Stimulated activated CD4-positive, alpha-beta T cell treated with anti-CD3 and anti-CD28 coated beads, Interleukin-15, amount 100 ng/mL, for 48 hours (primary cell): ENCODE results near the gene ADAD2.

ENCODE experiments used
- DNase-seq, 2 donors: peaks; one replicate each; pipeline ENCODE4 v3.0.0-alpha.2; 2020; ENCODE audit warnings: low read depth in 2 of 2

Gene ADAD2

DNA sequence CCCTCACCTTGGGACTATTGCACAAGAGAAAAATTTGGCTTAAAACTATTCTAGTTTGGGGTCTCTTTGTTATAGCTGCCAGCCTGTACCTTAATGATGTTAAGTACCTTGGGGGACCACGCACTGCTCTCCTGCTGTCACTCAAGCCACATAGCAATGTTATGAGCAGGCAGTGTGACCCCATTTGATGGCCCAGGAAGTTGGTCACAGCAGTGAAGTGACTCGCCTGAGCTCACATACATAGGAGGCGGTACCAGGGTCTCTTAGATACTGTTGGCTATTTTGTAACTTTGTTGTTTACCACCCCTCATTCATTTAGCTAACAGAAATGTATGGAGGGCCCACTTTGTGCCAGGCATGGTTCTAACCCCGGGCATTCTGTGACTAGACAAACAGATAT is 32.5 kb downstream of the ADAD2 start:
- DNase-seq = no peak

DNA sequence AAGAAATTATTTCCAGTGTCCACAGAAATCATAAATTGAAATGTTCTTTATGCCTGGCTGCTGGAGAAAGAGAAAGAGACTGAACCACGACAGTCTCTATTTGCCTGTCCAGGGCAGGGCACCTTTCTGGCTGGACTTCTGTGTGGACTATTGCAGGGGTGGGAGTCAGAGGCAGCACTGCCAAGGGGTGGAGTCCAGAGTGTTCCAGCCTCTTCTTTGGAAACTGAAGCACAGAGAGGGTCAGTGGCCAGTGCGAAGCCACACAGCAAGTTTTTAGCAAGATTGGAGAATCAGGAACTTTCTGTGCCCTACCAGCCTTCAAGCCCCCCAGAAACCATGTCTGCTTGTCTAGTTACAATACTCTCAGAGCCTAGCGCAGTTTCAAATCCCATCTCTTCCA is 33.6 kb downstream of the ADAD2 start:
- DNase-seq = no peak

DNA sequence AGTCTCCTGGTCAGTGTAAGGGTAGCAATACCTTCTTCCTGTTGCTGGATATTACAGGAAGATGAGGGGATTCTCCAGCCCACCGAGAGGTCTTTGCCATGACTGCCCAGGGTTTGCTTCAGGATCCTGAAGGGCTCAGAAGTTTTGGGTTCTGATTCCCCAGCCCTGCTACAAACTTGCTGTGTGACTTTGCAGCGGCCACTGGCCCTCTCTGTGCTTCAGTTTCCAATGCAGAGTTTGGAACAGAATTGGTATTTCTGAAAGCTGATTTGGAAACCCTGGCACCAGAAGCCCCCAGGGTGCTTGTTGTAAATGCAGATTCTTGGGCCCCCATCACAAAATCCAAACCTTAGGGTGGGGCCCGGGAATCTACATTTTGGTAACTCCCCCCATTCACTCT is 34.2 kb downstream of the ADAD2 start:
- DNase-seq = no peak

DNA sequence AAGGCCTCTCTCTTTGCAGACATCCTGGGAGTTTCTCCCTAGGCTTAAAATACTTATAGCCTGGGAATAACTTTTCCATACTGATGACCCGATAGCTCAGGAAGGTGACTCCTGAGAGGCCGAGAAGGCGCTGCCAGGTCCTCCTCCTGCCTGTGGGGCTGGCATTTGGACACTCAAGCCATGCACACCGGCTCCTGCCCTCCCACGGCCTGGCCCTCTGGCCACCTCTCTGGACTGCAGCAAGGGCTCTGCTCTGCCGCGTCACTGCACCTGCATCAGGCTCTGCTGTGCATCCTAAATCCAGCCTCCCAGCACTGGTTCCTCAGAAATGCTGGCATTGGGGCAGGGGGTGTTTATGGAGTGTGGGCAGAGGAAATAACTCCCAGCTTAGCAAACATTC is 34.6 kb downstream of the ADAD2 start:
- DNase-seq = no peak

DNA sequence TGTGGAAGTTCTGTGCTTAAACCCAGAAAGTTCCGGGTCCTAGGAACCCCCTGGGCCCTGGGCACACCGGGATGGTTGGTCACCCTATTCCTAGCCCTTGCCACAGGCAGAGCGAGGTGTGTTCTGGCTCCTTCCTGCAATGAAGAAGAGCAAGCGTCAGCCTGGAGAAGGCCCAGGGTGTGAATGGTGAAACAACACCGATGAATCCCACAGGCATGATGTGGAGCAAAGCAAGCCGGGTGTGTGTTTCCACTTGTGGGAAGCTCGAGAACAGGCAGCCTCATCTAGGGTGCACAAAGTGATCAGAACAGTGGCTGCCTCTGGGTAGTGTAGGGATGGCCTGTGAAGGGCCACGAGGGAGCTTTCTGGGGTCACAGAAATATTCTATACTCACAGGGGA is 35.1 kb downstream of the ADAD2 start:
- no peak for DNase-seq

DNA sequence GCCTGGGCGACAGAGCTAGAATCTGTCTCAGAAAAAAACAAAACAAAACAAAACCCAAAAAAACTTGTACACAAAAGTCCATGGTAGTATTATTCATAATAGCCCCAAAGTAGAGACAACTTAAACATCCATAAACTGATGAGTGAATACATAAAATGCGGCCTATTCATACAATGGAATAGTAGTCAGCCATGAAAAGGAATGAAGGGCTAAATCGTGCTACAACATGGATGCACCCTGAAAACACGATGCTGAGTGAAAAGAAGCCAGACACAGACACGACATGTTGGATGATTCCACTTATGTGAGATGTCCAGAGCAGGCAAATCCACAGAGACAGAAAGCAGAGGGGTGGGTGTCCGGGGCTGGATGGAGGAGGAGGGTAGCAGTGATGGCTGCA is 36.6 kb downstream of the ADAD2 start:
- DNase-seq = no peak

- DNase-seq = no peak
Measured at GRCh38 chr16:84228256-84228838, 37.4 kb downstream of the ADAD2 start.

DNA sequence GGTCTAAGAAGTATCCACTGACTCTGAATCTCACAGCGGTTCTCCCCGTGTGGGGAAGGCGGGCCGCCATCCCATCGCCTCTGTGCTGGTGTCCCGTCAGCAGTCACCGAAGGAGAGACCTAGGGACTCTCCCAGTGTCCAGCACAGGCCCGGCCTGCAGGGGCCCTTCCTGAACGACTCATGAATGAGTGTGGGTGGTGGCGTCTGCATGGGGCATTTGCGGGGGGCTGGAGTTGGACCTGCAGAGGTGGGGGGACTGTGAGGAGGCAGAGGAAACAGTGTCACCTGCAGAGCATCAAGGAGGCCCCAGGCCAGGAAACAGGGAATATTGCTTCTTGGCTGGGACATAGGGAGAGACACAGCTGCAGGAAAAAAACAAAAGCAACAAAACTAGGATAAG is 38.5 kb downstream of the ADAD2 start:
- no peak for DNase-seq

DNA sequence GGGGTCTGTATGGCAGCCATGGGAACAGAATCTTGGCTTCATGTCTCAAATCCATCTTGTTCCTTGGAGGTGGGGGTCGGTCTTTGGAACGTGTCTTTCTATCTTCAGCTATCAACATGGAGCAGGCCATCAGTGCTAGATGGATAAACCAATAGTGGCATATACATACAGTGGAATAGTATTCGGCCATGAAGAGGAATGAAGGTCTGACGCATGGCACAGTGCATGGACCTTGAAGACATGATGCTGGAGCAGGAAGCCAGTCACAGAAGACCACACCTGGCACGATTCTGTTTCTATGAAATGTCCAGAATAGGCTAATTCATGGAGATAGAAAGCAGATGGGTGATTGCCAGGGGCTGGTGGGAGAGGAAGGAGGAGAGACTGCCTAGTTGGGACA is 41.1 kb downstream of the ADAD2 start:
- no peak for DNase-seq

DNA sequence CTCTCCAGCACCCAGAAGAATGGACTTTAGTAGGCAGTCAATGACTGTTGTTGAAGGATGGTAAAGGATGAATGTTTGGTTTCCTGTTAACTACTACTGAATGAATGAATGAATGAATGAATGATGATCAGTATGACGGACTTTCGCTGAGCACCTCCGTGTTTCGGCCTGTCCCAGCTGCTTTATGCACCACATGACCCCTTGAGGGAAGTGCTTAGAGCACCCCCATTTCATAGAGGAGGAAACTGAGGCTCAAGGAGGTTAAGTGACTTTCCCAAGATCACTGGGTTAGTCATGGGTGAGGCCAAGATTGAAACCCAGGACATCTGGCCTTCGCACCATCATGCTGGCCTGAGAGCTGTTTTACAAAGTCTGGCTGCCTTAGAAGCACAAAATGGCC is 42.0 kb downstream of the ADAD2 start:
- no peak for DNase-seq

DNA sequence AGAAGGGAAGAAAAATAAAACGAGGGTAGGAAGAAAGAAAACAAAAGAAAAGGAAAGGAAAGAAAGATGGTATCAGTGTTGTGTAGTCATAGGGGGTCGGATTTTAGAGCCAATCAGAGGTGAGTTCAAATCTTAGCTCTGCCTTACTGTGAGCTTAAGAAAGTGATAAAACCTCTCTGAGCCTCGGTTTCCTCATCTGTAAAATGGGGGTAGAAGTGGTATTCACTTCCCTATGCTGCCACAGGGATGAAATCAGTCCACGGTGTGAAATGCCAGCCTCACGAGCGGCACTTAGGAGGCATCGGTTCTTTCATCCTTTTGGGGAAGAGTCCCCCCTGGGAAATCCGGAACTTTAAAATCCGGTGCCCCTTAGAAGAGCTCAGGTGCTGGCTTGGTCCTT is 42.8 kb downstream of the ADAD2 start:
- DNase-seq = no peak

DNA sequence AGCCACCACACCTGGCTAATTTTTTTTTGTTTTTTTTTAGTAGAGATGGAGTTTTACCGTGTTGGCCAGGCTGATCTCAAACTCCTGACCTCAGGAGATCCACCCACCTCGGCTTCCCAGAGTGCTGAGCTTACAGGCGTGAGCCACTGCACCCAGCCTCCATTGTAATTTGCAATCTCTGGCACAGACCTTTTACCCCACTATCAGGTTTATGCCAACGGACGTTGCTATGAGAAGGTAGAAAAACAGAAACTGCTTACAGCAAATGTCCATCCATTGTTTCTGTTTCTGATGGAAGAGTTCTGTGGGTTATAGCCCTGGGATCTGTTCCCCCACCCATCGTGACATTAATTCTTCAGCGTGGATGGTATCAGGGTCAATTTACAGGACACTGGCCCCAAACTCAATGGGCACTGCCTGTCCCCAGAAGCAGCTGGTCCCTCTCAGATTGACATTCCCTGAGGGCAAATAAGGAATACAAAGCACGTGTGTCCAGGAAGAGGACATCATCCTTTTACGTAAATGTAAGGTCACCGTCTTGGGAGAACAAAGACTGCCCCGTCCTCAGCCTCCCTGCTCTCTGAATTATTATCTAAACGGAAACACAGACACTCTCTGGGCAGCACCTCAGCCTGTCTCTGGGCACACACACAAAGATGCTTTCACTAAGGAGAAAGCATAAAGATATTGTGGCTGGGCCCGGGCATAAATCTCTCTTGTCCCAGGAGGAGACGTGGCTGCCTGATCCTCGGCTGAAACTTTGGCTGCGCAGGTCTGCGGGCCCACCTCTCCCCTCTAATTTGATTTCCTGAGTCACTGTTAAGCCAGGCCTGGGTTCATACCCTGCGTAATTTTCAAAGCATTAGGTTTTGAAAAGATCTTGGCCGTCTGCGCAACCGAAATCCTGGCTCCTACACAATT is 43.6 kb downstream of the ADAD2 start:
- DNase-seq = no peak

- no peak for DNase-seq
Measured at GRCh38 chr16:84236671-84237070, 45.7 kb downstream of the ADAD2 start.

DNA sequence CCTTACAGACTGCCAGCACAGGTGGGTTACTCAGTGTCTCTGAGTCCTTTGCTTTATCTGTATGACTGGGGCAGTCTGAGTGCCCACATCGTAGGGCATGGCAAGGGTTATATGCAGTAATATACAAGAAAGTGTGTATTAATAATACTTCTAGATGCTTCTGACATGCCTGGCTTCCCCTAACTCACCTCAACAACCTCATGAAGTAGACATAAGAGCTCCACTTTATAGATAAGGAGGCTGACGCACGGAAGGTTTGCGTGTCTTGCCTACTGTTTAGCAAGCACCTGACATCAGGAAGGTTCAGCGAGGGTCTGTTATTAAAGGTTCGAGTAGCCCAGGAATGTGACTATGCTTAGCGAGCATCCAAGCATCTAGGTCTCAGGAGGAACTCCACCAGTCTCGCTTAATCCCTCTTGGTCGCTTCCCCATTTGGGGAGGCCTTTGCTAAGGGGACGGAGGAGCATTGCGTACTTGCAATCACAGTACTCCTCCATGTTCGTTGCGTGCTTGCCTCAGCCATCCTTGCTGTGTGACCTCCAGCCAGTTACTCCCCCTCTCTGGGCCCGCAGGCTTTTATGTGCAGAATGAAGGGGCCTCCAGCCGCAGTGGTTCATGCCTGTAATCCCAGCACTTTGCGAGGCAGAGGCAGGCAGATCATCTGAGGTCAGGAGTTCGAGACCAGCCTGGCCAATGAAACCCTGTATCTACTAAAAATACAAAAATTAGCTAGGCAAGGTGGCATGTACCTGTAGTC is 47.2 kb downstream of the ADAD2 start:
- DNase-seq = no peak

DNA sequence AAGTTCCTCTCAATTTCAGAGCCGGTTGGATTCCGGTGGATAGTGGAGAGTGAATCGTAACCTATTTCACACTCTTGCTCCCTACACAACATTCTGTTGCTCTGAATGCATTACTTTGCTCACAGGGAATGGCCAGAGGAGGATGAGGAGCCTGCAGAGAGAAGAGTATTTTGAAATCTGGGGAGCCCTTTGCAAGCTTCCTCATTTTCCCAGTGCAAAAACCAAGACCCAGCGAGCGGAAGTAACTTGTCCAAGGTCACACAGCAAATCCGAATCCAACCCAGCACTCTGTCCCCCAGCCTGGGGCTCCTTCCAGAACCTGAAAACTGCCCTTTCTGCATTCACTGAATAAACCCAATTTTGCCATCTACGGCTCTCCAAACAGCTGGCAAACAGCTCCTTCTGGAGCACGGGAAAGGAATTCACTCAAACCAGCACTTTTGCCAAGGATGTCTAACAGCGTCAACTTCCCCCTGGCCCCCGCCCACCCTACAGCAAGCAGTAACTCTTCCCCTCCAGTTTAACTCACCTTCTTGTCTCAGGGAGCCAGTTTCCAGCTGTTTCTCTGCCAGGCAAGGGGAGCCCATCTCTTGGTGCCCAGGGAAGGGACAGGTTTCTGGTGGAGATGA is 48.3 kb downstream of the ADAD2 start:
- no peak for DNase-seq

- no peak for DNase-seq
Measured at GRCh38 chr16:84239909-84240308, 49.0 kb downstream of the ADAD2 start, which contains the start of gene KCNG4. KCNG4 (minus strand) TSS chr16:84240012; CDS start chr16:84237485, 2,527 bp downstream.

- DNase-seq = no peak
Measured at GRCh38 chr16:84240455-84240854, 49.5 kb downstream of the ADAD2 start.

DNA sequence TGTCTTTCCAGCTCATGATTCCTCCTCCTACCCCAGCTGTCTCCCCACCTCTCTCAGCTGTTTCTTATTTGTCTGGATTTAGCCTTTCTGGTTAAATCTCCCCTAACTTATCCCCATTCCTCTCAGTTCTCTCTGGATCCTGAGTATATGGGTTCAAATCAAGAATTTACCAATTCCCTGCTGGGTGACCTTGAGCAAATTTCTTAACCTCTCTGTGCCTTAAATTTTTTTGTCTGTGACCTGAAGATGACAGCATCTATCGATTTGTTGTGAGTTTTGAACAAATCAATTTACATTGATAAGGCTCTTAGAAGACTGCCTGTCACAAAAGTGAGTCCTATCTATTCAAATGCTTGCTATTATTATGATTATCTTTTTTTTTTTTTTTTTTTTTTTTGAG is 50.8 kb downstream of the ADAD2 start:
- DNase-seq = no peak

DNA sequence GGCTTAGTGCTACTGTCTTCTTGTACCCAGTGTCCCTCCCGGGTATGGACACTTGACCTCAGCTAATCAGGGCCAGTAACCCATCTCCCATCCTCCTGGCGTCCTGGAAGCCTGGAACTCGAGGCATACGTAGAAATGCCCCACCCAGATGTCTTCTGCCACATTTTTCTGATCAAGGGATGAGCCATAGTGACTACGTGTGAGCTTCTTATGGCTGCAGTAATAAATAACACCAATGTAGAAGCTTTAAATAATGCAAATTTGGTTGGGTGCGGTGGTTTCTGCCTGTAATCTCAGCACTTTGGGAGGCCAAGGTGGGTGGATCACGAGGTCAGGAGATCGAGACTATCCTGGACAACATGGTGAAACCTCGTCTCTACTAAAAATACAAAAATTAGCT is 51.9 kb downstream of the ADAD2 start:
- DNase-seq = no peak

- DNase-seq = no peak
Measured at GRCh38 chr16:84243732-84244131, 52.8 kb downstream of the ADAD2 start.

DNA sequence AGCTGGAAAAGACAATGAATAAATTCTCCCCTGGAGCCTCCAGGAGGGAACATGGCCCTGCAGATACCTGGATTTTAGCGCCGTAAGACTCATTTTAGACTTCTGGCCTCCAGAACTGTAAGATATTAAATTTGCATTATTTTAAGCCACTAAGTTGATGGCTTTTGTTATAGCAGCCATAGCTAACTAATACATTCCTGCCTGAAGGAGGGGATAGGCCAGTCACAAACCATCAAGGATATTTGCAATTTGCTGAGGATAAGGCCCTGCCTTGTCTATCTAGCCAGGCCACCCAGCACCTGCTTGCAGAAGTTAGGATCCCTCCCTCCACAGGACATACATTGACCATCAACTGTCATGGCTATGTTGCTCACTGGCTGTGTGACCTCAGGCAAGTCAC is 53.8 kb downstream of the ADAD2 start:
- no peak for DNase-seq
